Coronary artery (tissue), 2 donors: ENCODE results near the gene UGT1A7.

Experiments
- DNase-seq: peaks from one replicate; pipeline ENCODE4 v3.0.0-alpha.2; 2017; ENCODE audit warnings: low spot score
- H3K27ac ChIP-seq, 2 donors: fragments of 200-600 bp; sonication (generic); one replicate each; pipeline ENCODE4 v1.5.1; 2016 to 2019
- H3K4me3 ChIP-seq: fragments of 200-600 bp; sonication (generic); 2 replicates; pipeline ENCODE4 v1.5.1; 2016; ENCODE audit warnings: mild to moderate bottlenecking, moderate library complexity
- TF ChIP-seq, protein P1 (sequence below): fragments of 200-600 bp; sonication (generic); IDR thresholded peaks from one replicate; pipeline ENCODE4 v1.5.1; 2019; ENCODE audit warnings: antibody characterized with exemption

UGT1A7 gene

DNA sequence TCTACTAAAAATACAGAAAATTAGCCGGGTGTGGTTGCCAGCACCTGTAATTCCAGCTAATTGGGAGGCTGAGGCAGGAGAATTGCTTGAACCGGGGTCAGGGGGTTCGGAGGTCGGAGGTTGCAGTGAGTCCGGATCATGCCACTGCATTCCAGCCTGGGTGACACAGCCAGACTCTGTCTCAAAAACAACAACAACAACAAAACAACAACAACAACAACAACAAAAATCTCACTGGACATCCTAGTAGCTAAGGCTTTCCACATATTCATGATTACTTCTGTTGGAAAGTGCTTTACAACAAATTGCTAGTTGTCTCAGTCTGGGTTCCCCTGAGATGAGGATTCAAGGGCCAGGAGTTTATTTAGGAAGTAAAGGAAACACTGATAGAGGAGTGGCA is 92.2 kb downstream of the UGT1A7 start:
- no peak for DNase-seq
- Histone ChIP-seq H3K27ac (no peak overlapping the region), H3K4me3 (no peak overlapping the region)
- TF ChIP-seq, protein P1, sequence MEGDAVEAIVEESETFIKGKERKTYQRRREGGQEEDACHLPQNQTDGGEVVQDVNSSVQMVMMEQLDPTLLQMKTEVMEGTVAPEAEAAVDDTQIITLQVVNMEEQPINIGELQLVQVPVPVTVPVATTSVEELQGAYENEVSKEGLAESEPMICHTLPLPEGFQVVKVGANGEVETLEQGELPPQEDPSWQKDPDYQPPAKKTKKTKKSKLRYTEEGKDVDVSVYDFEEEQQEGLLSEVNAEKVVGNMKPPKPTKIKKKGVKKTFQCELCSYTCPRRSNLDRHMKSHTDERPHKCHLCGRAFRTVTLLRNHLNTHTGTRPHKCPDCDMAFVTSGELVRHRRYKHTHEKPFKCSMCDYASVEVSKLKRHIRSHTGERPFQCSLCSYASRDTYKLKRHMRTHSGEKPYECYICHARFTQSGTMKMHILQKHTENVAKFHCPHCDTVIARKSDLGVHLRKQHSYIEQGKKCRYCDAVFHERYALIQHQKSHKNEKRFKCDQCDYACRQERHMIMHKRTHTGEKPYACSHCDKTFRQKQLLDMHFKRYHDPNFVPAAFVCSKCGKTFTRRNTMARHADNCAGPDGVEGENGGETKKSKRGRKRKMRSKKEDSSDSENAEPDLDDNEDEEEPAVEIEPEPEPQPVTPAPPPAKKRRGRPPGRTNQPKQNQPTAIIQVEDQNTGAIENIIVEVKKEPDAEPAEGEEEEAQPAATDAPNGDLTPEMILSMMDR: no peak

DNA sequence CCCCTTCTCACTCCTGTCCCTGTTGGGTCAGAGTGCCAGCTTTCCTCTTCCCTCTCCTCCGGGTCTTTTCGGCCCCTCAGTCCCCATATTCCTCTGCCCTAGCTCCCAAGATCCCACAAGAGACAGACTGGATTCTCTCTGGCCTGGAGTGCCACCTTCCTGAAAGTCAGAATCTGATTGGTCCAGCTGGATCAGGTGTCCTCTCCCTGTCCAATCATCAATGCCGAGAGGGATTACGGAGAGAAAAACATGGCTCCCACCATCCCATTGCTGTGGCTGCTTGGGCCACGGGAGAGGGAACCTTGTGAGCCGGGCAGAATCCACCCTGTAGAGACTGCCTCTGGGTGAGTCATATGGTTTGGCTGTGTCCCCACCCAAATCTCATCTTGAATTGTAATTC is 93.7 kb downstream of the UGT1A7 start:
- no peak overlapping the region for H3K27ac ChIP-seq
- TF ChIP-seq, protein P1: no peak
- no peak for DNase-seq
- no peak overlapping the region for H3K4me3 ChIP-seq

DNA sequence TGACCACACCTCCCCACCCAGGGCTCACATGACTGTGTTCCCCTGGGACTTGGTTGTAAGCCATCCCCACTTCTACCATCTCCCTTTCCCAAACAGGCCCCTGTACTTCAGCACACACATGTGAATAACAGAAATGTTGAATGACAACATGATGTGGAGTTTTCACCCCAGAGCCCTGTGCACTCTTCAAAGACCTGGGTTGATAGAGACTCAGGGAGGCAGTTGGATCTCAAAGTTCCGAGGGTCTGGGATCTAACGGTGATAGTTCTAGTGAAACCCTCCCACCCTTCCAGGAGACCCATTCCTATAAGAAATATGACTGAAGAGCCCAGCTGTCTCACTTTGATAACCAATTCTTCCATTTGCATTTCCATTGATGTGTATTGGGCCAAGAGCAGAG is 96.3 kb downstream of the UGT1A7 start, which contains the start of gene MROH2A:
Gene MROH2A (plus strand): TSS at position 301 of the 400 bp plus-strand sequence. CDS start 1,029 bp downstream, outside the sequence.
- no peak within 1 kb of the TSS for H3K27ac ChIP-seq
- DNase-seq: no peak
- TF ChIP-seq, protein P1: no peak
- no peak within 1 kb of the TSS for H3K4me3 ChIP-seq

DNA sequence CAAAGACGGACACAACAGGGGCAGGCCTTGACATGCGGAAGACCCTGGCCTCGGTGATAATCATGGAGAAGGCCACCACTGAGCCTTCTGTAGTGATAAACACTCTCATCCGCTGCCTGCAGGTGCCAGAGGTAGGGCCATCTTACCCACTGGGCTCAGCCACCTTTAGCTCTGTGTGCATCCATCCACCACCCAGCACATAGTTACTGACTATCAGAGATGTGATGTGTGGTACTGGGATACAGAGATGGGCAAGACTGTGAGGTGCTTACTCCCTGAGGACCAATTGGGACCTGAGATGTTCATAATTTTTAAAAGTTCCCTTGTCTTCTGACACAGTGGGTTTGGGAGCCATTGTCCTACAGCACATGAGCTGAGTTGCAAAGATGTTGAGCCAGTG is 98.0 kb downstream of the UGT1A7 start:
- Histone ChIP-seq H3K4me3 (no peak overlapping the region), H3K27ac (no peak overlapping the region)
- no peak for DNase-seq
- TF ChIP-seq, protein P1: no peak

DNA sequence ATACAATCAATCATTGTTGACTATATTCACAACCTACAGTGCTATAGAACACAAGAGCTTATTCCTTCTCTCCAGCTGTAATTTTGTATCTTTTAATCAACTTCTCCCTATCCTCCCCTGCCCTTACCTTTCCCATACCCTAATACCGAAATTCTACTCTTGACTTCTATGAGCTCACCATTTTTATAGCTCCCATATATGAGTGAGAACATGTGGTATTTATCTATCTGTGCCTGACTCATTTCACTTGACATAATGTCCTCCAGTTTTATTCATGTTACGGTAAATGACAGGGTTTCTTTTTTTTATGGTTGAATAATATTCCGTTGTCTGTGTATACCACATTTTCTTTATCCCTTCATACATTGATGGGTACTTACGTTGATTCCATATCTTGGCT is 99.1 kb downstream of the UGT1A7 start:
- TF ChIP-seq, protein P1: no peak
- no peak for DNase-seq
- H3K4me3 ChIP-seq: no peak overlapping the region
- H3K27ac ChIP-seq: no peak overlapping the region

DNA sequence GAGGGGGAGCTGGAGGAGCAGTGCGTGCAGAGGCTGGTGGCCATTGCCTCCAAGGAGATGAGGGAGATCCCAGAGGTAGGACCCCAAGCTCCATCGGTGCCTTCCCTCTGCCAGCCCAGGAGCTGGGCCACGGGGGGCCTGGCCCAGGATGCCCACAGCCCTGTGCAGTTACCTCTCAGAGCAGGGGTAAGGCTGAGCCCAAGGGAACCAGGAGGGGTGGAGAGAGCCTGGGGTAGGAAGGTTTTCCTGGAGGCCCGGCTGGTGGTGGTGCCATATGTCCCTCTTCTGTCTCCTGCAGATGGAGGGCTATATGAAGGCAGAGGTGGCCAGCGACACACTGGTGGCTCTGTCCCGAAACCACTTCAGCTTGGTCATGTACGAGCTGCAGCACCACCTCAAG is 107.9 kb downstream of the UGT1A7 start:
- H3K4me3 ChIP-seq: no peak overlapping the region
- H3K27ac ChIP-seq: no peak overlapping the region
- no peak for DNase-seq
- TF ChIP-seq, protein P1: no peak

DNA sequence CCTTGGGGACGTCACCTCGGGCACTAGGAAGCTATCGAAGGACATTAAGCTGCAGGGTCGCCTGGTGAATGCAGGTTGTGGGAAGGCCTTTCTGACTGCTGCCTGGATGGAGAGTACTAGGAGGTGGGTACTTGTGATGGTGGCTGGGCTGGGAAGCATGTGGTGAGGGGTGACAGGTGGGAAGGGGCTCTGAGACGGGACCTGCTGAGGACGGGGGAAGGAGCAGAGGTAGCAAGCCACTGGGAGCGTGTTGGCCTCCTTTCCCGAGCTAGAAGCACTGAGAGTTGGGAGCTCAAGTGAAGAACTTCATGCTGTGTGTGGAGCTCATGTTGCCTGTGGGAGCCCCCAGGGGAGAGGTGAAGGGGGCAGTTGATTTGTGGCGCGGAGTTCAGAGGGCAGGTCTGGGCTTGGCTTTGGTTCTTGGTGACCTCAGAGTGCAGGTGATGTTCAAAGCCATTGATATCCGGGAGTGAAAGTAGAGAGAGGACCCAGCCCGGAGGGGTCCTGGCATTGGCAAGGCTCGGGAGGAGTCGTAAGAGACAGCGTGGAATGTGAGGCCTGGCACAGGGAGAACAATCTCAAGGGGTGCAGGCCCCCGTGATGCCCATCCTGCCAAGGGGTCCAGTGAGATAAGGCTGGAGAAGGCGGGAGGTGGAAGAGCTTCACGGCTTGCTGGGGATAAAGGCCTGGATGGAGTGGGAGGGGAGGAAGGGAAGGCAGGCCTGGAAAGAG is 109.6 kb downstream of the UGT1A7 start:
- TF ChIP-seq, protein P1: no peak
- Histone ChIP-seq H3K27ac (no peak overlapping the region), H3K4me3 (no peak overlapping the region)
- no peak for DNase-seq
